COR-L47 (cell line): ENCODE results near the gene ASCL2.
"Not testable (repeated sequence)": the region's sequence is repeated elsewhere in the genome, so short reads cannot be mapped to it uniquely, and the experiment has no call there.

ENCODE experiments used
- DNase-seq: peaks from one replicate; lab custom pipeline; 2025; lab: John Stamatoyannopoulos, UW

ASCL2 gene

DNA sequence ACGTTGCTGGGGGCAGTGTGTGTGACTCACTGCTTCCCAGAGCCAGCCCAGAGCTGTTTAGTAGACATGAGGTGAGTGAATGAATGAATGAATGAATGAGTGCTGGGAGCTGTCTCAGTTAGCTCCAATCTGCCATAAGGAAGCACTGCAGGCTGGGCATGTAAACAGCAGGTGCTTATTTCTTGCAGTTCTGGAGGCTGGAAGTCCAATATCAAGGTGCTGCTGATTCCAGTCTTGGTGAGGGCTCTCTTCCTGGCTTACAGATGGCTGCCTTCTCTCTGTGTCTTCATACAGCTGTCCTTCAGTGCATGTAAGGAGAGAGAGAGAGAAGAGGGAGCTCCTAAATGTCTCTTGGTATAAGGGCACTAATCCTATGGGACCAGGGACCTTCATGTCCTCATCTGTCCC lies 27.2 kb upstream of the ASCL2 start:
- no peak for DNase-seq

DNA sequence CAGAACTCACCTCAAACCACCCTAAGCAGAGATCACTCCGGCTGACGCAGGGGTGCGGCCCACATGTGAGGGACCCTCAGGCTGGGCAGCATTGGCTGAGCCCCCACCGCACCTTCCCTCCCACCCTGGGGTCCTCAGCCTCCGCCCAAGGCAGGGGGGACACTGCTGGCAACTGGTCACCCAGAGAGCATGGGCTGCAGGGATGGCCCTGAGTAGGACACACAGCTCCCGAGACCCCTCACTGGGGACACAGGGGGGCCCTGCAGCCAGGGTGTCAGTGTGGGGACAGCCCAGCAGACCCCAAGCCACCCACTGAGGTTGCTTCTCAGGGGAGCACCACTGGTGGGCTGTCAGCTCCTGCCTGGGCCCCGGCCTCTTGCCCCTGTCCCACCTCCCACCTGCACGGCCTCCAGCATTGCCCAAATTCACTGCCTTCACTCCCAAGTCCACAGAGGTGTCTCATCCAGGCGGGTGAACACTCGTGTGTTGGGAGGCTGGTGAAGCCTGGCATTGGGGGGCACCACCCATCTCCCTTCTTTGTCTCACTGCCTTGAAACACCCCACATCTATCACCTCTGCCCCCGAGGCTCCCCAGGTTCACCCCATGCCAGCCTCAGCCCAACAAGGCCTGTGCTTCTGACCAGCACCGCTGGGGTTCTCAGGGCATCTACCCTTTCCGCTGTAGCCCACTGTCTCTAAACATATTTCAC lies 26.7 kb upstream of the ASCL2 start:
- no peak for DNase-seq

DNA sequence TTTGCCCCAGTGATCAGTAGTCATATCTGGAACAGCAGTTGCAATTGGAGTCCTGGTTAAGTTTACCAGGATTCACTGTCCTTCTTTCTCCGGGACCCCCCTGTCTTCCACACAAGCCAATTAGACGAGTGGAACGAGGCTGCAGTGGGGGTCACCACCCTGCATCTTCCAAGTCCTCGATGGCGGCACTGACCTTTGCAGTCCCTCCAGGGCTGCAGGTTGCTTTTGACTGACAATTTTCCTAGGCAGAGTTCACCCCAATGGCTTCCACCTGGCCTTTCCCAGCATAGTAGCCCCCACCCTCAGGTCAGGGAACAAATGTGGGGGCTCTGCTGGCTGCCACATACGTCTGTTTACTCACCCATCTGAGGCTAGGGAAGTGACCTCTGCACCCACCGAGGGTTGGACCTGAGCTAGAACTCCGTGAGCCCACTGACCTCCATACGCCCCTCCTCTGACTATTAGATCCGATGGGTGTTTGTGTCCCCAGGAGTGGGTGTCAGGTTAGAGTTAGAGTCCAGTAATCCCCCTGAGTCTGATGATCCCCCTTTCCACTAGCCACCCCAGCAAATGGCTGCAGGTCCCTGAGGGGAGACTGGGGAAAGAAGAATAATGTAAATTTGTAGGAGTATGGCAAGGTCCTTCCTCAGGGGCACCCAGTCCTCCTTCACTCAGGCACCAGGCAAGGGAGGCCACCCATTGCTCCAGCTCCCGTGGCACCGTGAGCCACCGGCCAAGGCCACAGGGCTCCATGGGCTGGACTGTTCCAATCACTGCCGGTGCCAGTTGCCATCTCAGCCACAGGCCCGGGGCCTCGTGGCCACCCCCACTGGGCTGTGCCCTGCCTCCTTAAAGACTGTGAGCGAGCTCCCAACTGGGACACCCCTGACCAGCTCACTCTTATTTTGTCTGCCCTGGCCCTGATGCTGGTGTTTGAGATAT lies 25.9 kb upstream of the ASCL2 start:
- DNase-seq = no peak

DNA sequence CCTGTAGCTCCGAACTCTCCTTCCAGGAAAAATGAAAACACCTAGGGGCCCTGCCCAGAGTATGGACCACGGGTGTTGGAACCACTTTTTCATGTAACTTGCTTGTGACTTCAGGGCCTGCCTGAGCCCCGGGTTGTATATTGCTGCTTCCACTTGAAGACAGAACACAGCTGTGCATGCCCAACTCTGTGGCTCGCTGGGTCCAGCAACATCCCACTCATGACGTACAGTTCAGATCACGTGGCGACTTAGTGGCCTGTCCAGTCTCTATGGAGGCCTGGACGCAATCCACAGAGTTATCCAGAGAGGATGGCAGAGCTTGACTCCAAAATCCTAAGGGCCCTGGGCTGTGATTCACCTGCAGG lies 24.5 kb upstream of the ASCL2 start:
- no peak for DNase-seq

DNA sequence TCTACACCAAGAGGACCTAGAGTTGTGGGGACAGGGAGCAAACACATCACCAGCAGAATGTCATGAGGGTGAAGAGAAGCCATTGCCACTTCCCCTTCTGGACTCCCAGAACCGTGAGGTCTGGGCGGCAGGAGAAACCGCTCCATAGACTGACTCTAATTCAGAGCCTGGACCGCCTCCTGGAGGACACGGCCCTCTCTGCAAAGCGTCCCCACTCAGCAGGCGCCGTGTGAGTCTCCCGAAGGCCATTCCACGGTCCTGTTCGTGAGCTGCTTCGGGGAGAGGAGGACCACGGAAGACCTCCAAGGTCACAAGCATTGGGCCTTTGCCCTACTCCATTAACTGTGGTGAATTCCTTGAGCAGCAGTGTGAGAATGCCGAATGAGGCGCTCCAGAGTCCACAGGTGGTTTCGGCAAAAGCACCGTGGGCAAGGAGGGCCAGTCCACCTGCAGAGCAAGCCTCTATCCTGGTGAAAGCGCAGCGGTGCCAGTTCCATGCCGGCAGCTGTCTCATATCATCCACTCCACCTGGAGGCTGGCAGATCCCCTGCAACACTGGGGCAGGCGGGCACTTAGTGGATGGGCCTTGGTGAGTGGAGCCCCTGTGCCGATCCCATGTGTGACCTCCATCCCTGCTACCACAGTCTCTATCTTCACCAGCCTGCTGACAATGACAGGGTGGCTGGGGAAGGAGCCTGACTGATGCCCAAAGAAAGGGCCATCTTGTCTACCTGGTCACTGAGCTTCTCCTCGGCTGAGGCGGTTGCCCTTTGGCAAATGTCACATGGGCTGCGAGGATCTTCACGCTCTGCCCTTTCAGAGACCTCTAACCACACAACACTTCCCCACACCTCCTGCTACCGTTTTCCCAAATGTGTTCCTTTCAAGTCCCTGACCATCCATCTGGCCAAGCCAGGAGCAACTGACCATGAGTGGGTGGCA lies 23.9 kb upstream of the ASCL2 start:
- no peak for DNase-seq

DNA sequence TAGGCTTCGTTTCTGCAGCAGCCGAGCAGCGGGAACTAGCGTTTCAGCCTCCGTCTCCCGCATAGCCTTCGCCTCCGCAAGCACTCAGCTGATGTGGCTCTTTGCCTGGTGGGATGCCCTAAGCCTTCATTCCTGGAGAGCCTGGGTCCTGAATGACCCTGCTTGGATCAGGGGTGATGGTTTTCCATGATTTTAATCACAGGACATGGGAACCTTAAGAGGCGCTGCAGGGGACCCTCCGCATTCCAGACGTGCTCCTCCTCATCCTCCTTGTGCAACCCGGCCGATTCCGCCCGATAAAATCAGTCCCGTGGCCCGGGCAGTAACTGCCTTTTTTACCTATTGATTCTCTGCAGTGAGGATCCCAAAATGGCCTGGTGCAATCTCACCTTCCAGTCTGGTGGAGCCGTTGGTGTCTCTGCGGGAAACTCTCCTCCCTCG lies 23.2 kb upstream of the ASCL2 start:
- DNase-seq = no peak

DNA sequence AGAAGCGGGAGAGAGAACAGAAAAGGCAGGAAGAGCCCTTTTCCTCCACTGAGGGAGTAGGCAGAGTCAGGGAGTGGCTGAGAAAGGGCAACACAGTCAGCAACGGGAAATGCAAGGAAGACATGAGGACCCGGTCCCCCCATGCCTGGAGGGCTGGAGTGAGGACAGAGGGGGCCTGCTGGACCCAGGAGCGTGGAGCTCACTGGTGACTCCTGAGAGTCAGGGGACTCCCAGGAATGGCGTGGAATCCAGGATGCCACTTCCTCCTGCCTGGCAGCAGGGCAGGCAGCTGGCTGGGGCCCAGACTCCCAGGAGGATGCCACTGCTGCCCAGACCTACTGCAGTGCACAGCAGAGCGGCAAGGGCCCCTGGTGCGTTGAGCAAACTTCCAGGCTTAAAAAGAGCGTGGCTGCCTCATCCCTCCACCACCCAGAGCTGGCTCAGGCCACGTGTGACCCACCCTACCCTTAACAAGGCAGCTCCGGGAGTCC lies 20.0 kb upstream of the ASCL2 start:
- peak; percentile 96 for DNase-seq

DNA sequence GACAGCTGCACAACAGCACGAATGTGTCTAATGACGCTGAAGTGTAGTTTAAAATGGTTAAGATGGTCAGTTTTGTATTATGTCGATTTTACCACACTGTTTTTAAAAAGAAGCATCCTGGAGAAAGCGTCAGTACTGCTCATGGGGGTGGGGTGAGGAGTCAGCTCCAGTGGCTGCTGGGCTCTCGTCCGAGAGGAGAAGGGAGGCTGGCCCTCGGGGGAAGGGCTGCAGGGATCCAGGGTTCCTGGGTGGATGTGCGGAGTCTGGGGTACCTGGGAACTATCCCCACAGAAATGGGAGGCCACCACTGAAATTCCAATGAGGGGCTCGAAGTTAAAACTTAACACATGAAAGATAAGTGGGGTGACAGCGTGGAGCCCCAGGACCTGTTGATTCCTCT lies 19.5 kb upstream of the ASCL2 start:
- no peak for DNase-seq

DNA sequence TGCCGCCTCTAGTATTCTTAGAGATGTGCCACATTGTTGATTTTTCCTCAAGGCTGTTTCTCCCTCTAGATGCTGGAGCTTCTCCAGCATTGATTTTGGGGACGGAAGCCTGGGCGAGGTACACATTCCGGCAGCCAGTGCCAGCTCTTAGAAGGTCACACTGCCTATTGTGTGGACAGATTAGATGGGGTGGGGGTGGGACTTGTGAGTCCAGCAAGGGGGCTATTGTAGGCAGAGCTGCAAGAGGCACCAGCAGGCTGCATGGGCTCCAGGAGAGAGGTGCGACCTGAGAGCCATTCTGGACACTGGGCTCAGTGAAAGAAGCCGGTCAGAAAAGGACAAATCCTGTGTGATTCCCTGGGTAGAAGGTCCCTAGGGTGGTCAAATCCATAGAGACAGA lies 19.0 kb upstream of the ASCL2 start:
- no peak for DNase-seq

DNA sequence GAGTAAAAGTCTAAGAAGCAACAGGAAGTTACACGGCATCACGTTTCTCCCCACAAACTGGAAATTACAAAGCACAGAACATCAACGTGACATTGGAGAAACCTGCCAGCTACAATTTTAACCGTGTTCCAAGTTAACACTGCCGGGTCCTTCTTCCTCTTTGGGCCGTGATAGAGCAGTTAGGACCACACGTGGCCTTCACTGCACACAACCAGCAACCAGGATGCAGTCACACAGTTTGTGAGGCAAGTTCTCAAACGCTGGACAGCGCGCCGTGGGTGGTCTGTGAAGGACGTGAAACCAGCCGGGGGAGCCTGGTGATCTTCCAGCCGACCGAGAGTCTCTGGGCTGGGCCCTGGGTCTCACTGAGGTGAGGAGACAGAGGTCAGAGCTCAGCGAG lies 16.7 kb upstream of the ASCL2 start:
- DNase-seq = no peak

DNA sequence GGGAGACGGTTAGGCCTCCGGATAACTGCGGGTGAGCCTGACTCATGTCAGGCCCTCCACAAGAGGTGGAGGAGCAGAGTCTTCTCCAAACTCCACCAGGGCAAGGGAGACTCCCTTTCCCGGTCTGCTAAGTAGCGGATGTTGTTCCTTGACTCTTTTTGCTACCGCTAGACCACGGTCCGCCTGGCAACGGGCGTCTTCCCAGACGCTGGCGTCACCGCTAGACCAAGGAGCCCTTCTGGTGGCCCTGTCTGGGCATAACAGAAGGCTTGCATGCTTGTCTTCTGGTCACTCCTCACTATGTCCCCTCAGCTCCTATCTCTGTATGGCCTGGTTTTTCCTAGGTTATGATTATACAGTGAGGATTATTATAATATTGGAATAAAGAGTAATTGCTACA lies 16.0 kb upstream of the ASCL2 start:
- DNase-seq = not testable (repeated sequence)

DNA sequence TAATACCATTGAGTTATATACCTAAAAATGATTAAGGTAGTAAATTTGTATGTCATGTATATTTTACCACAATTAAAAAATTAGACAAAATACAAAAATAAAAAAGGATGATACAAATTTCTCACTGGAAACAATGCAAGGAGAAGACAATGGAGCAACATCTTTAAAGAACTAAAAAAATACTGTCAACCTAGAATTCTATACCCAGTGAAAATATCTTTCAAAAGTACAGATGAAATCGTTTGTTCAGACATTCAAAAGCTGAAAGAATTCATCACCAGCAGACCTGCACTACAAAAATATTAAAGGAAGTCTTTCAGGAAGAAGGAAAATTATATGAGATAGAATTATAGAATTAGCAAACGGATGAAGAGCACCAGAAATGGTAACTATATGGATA lies 9.8 kb upstream of the ASCL2 start:
- no peak for DNase-seq

DNA sequence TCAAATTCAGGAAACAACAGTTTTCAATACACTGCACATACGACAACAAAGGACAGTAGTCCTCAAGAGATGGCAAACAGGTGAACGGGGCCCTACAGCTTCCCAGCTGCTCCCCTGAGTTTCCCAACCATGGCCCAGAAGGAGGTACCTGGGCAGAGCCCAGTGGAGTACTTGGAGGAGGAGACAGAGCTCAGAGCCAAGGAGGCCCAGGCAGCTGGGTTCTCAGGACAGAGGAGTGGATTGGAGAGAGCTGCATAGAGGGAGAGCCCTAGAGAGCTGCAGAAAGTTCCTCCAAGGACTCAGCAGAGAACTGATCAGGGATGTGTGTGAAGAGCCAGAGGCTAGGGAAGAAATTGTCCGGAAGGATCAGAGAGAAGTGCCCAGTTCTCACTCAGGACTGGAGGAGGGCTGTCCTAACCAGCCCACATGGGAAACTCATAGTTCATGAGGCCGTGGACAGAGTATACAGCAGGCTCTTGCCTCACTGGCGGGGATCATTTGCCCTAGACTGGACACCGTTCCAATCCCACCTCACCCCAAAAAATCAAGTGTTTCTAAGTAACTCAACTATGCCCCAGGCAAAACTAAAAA lies 7.6 kb upstream of the ASCL2 start:
- DNase-seq = no peak

DNA sequence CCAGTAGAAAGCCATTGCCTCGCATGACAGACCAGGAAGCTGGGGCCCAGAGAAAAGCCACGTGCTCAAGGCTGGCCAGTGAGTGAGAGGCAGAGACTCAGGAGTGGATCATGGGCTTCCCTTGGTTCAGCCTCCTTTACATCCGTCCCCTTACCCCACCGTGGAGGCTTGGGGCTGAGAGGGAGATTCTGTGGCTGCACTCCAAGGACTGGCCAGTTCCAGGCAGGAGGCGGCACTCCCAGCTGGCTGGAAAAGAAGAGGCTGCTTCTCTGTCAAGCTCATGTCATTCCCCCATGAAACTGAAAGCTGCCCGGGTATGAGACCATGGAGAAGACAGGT lies 6.6 kb upstream of the ASCL2 start:
- no peak for DNase-seq

DNA sequence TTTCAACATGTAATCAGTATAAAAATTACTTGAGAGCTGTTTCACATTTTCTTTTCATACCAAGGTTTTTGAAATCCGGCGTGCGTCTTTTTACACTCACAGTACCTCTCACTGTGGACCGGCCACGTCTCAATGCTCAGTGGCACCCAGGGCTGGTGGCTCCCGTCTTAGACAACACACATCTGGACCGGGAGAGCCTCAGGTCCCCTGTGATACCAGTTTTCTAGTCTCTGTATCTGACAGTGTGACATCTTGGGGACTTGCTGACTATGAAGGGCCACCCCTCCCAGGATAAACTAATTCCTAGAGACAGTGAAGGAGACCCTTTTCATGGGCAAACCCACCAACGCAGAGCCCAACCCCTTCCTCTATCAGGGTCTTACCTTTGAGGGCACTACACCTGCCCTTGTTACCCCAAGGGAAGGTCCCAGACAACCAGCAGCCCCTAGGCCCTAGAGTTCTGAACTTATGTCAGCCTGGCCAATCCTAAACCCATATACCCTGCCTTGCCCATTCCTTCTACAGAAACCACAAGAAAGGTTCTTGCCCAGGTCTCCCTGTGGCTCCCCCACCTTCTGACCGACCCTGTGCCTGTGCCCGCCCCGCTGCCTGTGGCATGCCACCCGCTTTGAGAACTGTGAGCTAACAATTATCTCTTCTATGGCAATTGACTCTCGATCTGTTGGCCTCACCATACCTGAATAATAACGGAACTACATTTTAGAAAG lies 6.1 kb upstream of the ASCL2 start:
- no peak for DNase-seq

DNA sequence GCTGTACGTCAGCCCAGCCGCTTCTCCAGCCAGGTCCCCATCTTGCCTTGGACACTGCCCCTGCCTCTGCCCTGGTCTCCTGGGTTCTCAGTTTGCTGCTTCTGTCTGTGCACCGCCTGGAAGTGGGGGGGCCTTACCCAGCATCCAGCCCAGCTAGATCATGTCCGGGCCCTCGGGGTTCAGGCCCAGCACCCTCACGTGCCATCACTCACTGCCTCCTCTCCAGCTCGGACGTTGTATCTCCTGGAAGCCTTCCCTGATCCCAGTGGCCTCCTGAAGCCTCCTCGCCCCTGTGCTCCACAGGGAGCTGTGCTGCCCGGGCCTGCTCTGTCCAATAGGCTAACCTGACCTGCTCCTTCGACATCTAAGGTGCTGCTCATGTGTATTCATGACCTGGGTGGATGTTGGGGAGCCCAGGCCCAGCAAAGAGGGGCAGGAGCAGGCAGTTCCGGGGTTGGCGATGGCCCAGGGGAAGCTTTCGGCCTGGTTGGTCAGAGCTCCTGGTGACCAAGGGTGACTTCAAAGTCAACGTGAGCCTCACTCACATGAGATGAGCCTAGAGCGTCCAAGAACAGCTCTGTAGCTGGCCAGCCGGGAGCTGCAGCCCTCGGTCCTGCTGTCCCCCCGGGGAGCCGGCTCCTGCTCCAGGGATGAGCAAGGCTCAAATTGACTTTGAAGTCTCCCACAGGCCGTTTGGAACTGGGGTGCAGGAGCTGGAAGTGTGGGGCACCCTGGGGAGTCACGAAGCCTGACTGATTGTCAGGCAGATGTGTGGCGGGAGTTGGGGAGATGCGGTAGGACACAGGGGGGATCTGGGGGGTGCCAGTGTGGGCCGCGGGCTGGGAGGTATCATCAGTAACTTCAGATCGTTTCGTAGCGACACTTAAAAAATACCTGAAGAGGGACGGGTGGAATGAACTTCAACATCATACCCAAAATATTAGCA lies 5.2 kb upstream of the ASCL2 start:
- DNase-seq = no peak

DNA sequence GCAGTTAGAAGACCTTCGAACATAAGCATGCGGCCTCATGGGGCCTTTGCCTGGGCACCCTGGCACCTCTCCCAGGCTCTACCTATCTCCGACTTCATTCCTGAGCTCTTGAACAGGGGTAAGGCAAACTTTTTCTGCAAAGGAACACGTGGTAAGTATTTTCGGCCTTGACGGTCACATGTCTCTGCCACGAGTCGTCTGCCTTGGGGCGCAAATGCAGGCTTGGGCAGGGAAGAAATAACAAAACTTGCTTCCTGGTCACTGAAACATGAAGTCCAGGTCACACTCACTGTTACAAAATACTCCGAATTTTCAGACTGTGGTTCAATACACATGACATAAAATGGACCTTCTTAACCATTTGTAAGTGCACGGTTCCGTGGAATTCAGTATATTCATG lies 3.4 kb upstream of the ASCL2 start:
- no peak for DNase-seq

DNA sequence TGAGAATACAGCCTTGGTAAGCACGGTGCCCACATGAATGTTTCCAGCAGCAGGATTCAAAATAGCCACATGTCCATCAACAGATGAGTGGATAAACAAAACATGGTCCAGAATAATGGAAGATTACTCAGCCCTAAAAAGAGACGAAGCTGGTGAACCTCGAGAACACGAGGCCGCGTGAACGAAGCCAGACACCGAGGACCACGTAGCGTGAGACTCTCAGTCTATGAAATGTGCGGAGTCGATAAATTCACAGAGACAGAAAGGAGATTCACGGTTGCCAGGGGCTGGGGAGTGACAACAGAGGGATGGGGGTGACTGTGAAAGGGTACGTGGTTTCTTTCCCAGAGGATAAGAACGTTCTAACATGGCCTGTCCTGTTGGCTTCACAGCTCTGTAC lies 2.9 kb upstream of the ASCL2 start:
- DNase-seq = no peak

DNA sequence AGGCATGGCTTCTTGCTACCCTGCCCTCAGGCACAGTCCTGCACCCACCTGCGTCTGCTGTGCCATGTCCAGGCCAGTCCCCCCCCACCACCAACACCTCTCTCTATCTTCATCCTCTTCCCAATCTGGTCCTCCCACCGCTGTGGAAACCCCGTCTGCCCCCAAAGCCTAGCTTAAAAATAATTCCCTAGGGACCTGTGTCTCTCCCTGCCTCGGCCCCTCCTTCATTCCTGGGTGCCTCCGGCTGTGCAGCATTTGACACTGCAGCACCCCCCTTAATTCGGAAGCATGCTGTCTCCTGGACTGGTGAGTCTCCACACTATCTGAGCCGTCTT lies 2.5 kb upstream of the ASCL2 start:
- DNase-seq = no peak

DNA sequence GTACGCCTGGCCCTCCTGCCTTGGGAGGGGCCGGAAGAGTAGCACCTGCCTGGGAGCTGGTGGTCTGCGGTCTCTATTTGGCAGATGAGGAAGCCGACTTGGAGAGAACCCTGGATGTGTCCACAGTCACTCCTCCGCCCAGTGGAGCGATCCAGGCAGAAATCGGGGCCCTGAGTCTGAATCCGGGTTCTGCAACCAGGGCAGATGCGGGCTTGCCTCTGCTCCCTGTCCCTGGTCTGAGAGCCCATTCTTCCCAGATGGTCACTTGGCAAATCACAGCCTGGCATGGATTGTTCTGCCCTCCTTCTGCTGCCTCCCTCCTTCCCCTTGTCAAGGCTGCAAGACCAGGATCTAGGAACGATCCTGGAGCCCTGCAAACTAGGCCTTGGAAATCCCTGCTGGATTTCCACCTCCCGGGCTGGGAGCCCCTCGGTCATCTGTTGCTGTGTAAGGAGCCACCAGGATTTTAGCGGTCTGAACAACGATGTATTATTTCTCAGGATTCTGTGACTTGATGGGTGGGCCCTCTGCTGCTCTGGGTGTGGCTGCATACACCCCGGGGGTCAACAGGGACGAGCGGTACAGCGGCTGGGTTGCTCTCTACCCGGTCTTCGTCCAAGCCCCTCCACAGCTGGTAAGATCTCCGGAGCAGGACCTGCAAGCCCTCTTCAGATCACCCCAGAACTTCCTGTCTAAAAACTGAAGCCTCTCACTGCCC lies 2.0 kb upstream of the ASCL2 start:
- DNase-seq = no peak
